Measurements from ENCODE around the gene TRIM75. TPM values are rescaled to one million over a fixed set of nuclear protein-coding genes. Genes with fewer than 3 reads are reported as not detected.

Gene TRIM75
- total and polyA plus RNA-seq, 2 of the 13 experiments (the other 11 are each of a cell fraction or from before 2014, with no cell fraction given), result not detected

- in situ Hi-C loops (cut with HindIII; ENCODE audit: extremely low pct_ligation_motif_present, low pct_unique_long_range_greater_than_20kb), result no loop called here
These were observed 42.3 kb upstream of the TRIM75 start for GRCh38 chr4:165011403-165011802.

More at GRCh38 chr4:165011403-165011802, 42.3 kb upstream of the TRIM75 start:
- no TSS peak for BruUV-seq (replicated peaks)
- FAIRE-seq (no peak), ATAC-seq (no peak), DNase-seq (ENCODE audit: low spot score) (no peak)
- Histone ChIP-seq H3K9ac (ENCODE audit: insufficient read depth, low read depth, low read length) (no peak overlapping the region), H3K27me3 (ENCODE audit: control insufficient read depth in 1 of 2, insufficient read depth in 2 of 2, low read length in 2 of 2) (peaks cover 2 to 5% of the 10 kb centered on the region in 2 experiments; a peak in 2 of 5 replicates), H3K27ac (ENCODE audit: extremely low read length, insufficient read depth, low read length) (no peak overlapping the region), H2AFZ (ENCODE audit: low read length) (no peak overlapping the region), H4K20me1 (ENCODE audit: insufficient read depth, low read length) (no peaks in the 10 kb centered on the region), H3K4me3 (replicated peaks in 1 of 3; ENCODE audit: insufficient read depth in 1 of 3, low read depth in 2 of 3, low read length in 3 of 3) (no peak overlapping the region), H3K79me2 (ENCODE audit: insufficient read depth, low read length) (no peaks in the 10 kb centered on the region), H3K4me2 (ENCODE audit: low read depth, low read length) (no peak overlapping the region), H3K4me1 (ENCODE audit: insufficient read depth, low read length) (peaks cover 6% of the 10 kb centered on the region; the same call in 1 of the 2 replicates), H3K36me3 (replicated peaks in 1 of 2; ENCODE audit: control insufficient read depth in 1 of 2, insufficient read depth in 2 of 2, low read length in 2 of 2) (no peaks in the 10 kb centered on the region), H3K9me3 (ENCODE audit: low read length) (no peaks in the 10 kb centered on the region)
- ChIA-PET POLR2A (no interaction called here), CTCF (ENCODE audit: low intra/inter-chr PET ratio, low total read pairs) (no interaction called here)
- 4% methylated on average over 3 of the region's 5 CpGs for WGBS (ENCODE audit: low lambda C conversion rate)
- TF ChIP-seq ZNF670 (CRISPR knock-in tag; IDR thresholded peaks at IDR 0.05; ENCODE audit: borderline replicate concordance), result no peak
- TF ChIP-seq ZNF703 (CRISPR knock-in tag; IDR thresholded peaks at IDR 0.05; ENCODE audit: borderline replicate concordance), result no peak
- no peak for TF ChIP-seq GMEB1 (CRISPR knock-in tag; IDR thresholded peaks at IDR 0.05; ENCODE audit: borderline replicate concordance)
- TF ChIP-seq ZNF101 (CRISPR knock-in tag; IDR thresholded peaks at IDR 0.05; ENCODE audit: borderline replicate concordance, low read depth), result no peak
- no peak for TF ChIP-seq CHD4 (IDR thresholded peaks at IDR 0.05; ENCODE audit: borderline replicate concordance, low read length)
- TF ChIP-seq UBTF (CRISPR knock-in tag; IDR thresholded peaks at IDR 0.05), result no peak
- TF ChIP-seq TAF1 (CRISPR knock-in tag; IDR thresholded peaks at IDR 0.05), result no peak
- TF ChIP-seq ARID5B (CRISPR knock-in tag; IDR thresholded peaks at IDR 0.05), result no peak
- intact Hi-C loops (cut with micrococcal nuclease; ENCODE audit: unreplicated experiment), result no loop called here
